IMR-90 (cell line): ENCODE data around the gene ENTREP3.

Experiments
- CHD1 ChIP-seq: IDR thresholded peaks from 2 replicates; pipeline ENCODE4 v1.6.1; 2012; ENCODE audit warnings: low read depth, low read length, improper control_type of control experiment
- CTCF ChIP-seq: conservative IDR thresholded peaks from 2 replicates; pipeline ENCODE4 v1.5.1; 2012; ENCODE audit warnings: mild to moderate bottlenecking, low read depth, low read length, improper control_type of control experiment
- MAFK ChIP-seq: IDR thresholded peaks from 2 replicates; pipeline ENCODE4 v1.6.1; 2012; ENCODE audit warnings: low read depth, low read length, improper control_type of control experiment
- POLR2A ChIP-seq: IDR thresholded peaks from 2 replicates; pipeline ENCODE4 v1.6.1; 2012; ENCODE audit warnings: mild to moderate bottlenecking, low read depth, low read length
- RFX5 ChIP-seq: IDR thresholded peaks from 2 replicates; pipeline ENCODE4 v1.8.0; 2012; ENCODE audit warnings: low read depth, mild to moderate bottlenecking, low read length, moderate library complexity

GRCh38 chr1:155272466-155273342 is 17.4 kb upstream of the ENTREP3 start:
- TF ChIP-seq MAFK, result no peak
- TF ChIP-seq POLR2A, result no peak
- TF ChIP-seq CTCF, result no peak
- no peak for TF ChIP-seq RFX5
- TF ChIP-seq CHD1, result no peak
